HCT116 (cell line): ENCODE results near the gene DIP2C. TPM values are rescaled to one million over a fixed set of nuclear protein-coding genes. Genes with fewer than 3 reads are reported as not detected.

Experiments used
- ATAC-seq: fragments of 200-7000 bp; cut with Tn5 transposase; 2 replicates; pipeline ENCODE4 v1.9.1; 2020; ENCODE audit warnings: mild to moderate bottlenecking, moderate library complexity
- BruUV-seq: library from RNA; stranded (reverse); fragments of 400-500 nt; replicated peaks from 2 replicates; lab custom pipeline; 2021; lab: Mats Ljungman, UMichigan
- CTCF ChIA-PET: fragments of 300-600 bp; sonication (Branson Sonifier 250); formaldehyde crosslinking; loops from one replicate; lab custom pipeline; 2021; ENCODE audit warnings: antibody characterized with exemption; lab: Charles Lee
- POLR2A ChIA-PET: fragments of 300-600, 350-600 bp; sonication (Branson Sonifier 250); formaldehyde crosslinking; loops from one replicate; lab custom pipeline; 2021; ENCODE audit warnings: antibody characterized with exemption; lab: Charles Lee
- RAD21 ChIA-PET, 2 experiments: fragments of 300-600 bp; sonication (Branson Sonifier 250); formaldehyde crosslinking; loops; one replicate each; lab custom pipeline; 2023; ENCODE audit warnings: low total read pairs in 2 of 2; ENCODE audit not compliant: uncharacterized antibody in 2 of 2, unreplicated experiment in 2 of 2, low non-redundant PET in 1 of 2; lab: Charles Lee
- DNase-seq: peaks from one replicate; pipeline ENCODE4 v3.0.0-alpha.2; 2010; ENCODE audit warnings: low read depth, low spot score
- H2AFZ ChIP-seq: fragments of 200-600 bp; shearing (Covaris generic), sonication (generic); 2 replicates; pipeline ENCODE4 v1.6.1; 2017; ENCODE audit warnings: low read depth, mixed run types, mixed read lengths, antibody characterized with exemption, low read length; ENCODE audit not compliant: poor library complexity, severe bottlenecking
- H3K27ac ChIP-seq: 2 replicates; pipeline ENCODE4 v1.5.1; 2012; ENCODE audit warnings: low read depth, low read length
- H3K27me3 ChIP-seq: fragments of 200-600 bp; sonication (generic); 2 replicates; pipeline ENCODE4 v1.6.1; 2016; ENCODE audit warnings: mixed run types, low read length, mixed read lengths; ENCODE audit not compliant: insufficient read depth
- H3K36me3 ChIP-seq, 2 experiments: fragments of 200-500 bp in 1 of 2; fragments of 200-600 bp in 1 of 2; sonication (Bioruptor generic) in 1 of 2; sonication (generic) in 1 of 2; 2 replicates each; pipeline versions ENCODE4 v1.5.1 to v1.6.1; 2014 to 2016; ENCODE audit warnings: low read length in 2 of 2, inconsistent platforms in 1 of 2, mixed read lengths in 1 of 2, mixed run types in 1 of 2; ENCODE audit not compliant: insufficient read depth in 2 of 2, control insufficient read depth in 1 of 2
- H3K4me1 ChIP-seq, 2 experiments: fragments of 200-600 bp in 1 of 2; sonication (generic) in 1 of 2; 2 replicates each; pipeline versions ENCODE4 v1.5.1 to v1.6.1; 2012 to 2017; ENCODE audit warnings: low read length in 2 of 2, inconsistent platforms in 1 of 2, mild to moderate bottlenecking in 1 of 2, mixed read lengths in 1 of 2, mixed run types in 1 of 2, moderate library complexity in 1 of 2; ENCODE audit not compliant: insufficient read depth in 2 of 2, control insufficient read depth in 1 of 2
- H3K4me2 ChIP-seq: fragments of 200-600 bp; sonication (generic); 2 replicates; pipeline ENCODE4 v1.6.1; 2017; ENCODE audit warnings: mixed run types, low read length, mixed read lengths
- H3K4me3 ChIP-seq, 2 experiments: fragments of 200-600 bp in 1 of 2; sonication (generic) in 1 of 2; replicated peaks in 1 of 2; 2 replicates each; pipeline ENCODE4 v1.5.1; 2011 to 2016; ENCODE audit warnings: low read length in 2 of 2, control low read depth in 1 of 2, low read depth in 1 of 2, mild to moderate bottlenecking in 1 of 2, mixed read lengths in 1 of 2, mixed run types in 1 of 2
- H3K79me2 ChIP-seq: fragments of 200-600 bp; sonication (generic); 2 replicates; pipeline ENCODE4 v1.6.1; 2017; ENCODE audit warnings: mild to moderate bottlenecking, mixed run types, low read length, moderate library complexity, mixed read lengths; ENCODE audit not compliant: insufficient read depth
- H3K9ac ChIP-seq: fragments of 200-600 bp; sonication (generic); 2 replicates; pipeline ENCODE4 v1.6.1; 2016; ENCODE audit warnings: low read length, mixed read lengths
- H3K9me2 ChIP-seq: fragments of 200-600 bp; sonication (generic), shearing (Covaris generic); 2 replicates; pipeline ENCODE4 v1.6.1; 2017; ENCODE audit warnings: mixed run types, mild to moderate bottlenecking, moderate library complexity; ENCODE audit not compliant: insufficient read depth
- H3K9me3 ChIP-seq, 2 experiments: fragments of 200-500 bp in 1 of 2; fragments of 200-600 bp in 1 of 2; sonication (Bioruptor generic) in 1 of 2; sonication (generic) in 1 of 2; 2 replicates each; pipeline ENCODE4 v1.6.1; 2014 to 2017; ENCODE audit warnings: low read length in 2 of 2, mixed read lengths in 2 of 2, inconsistent platforms in 1 of 2, low read depth in 1 of 2, mild to moderate bottlenecking in 1 of 2, mixed run types in 1 of 2, moderate library complexity in 1 of 2; ENCODE audit not compliant: control insufficient read depth in 1 of 2, insufficient read depth in 1 of 2
- H4K20me1 ChIP-seq: fragments of 200-600 bp; sonication (generic), shearing (Covaris generic); 2 replicates; pipeline ENCODE4 v1.6.1; 2017; ENCODE audit warnings: mixed run types, mild to moderate bottlenecking, moderate library complexity; ENCODE audit not compliant: insufficient read depth
- CBX3 ChIP-seq: IDR thresholded peaks from 2 replicates; pipeline ENCODE4 v1.6.1; 2012; ENCODE audit warnings: low read depth
- CEBPB ChIP-seq: IDR thresholded peaks from 2 replicates; pipeline ENCODE4 v1.6.1; 2012; ENCODE audit warnings: low read depth
- EGR1 ChIP-seq: IDR thresholded peaks from 2 replicates; pipeline ENCODE4 v1.6.1; 2012; ENCODE audit warnings: low read depth
- ELF1 ChIP-seq: IDR thresholded peaks from 2 replicates; pipeline ENCODE4 v1.6.1; 2012; ENCODE audit warnings: low read depth, borderline replicate concordance
- EZH2 ChIP-seq: fragments of 200-600 bp; sonication (generic); IDR thresholded peaks from 2 replicates; pipeline ENCODE4 v1.6.1; 2017; ENCODE audit warnings: antibody characterized with exemption, mixed run types
- FOSL1 ChIP-seq: IDR thresholded peaks from 2 replicates; pipeline ENCODE4 v1.6.1; 2012; ENCODE audit warnings: low read depth
- SRF ChIP-seq: IDR thresholded peaks from 2 replicates; pipeline ENCODE4 v1.6.1; 2012; ENCODE audit warnings: low read depth
- TCF7L2 ChIP-seq: IDR thresholded peaks from 2 replicates; pipeline ENCODE4 v1.7.0; 2011; ENCODE audit warnings: borderline replicate concordance, inconsistent platforms; ENCODE audit not compliant: insufficient read depth, insufficient read length; ENCODE audit errors: extremely low read depth
- YY1 ChIP-seq: IDR thresholded peaks from 2 replicates; pipeline ENCODE4 v1.6.1; 2011; ENCODE audit warnings: low read length, low read depth, moderate library complexity, mild to moderate bottlenecking; ENCODE audit not compliant: insufficient replicate concordance; ENCODE audit errors: extremely low read depth
- ZFX ChIP-seq: fragments of 450-650 bp; IDR thresholded peaks from 2 replicates; pipeline ENCODE4 v1.6.1; 2017
- ZNF274 ChIP-seq: fragments of 200-500 bp; sonication (Bioruptor generic); IDR thresholded peaks from 2 replicates; pipeline ENCODE4 v1.6.1; 2014; ENCODE audit warnings: mild to moderate bottlenecking, low read depth, low read length, inconsistent platforms
- intact Hi-C: fragments of 100-400 bp; cut with micrococcal nuclease; formaldehyde crosslinking; loops from 2 replicates; pipeline ENCODE4 v1.10.0; 2022
- total RNA-seq: library from RNA; stranded (reverse); gene quantifications from one replicate; pipeline ENCODE4 v1.2.1, GENCODE V29; 2021; ENCODE audit not compliant: unreplicated experiment
- TF ChIP-seq, protein P1 (sequence below), 3 experiments: fragments of 200-600 bp in 1 of 3; sonication (generic) in 1 of 3; IDR thresholded peaks in 2 of 3; conservative IDR thresholded peaks in 1 of 3; 2 replicates each; pipeline ENCODE4 v1.5.1; 2012 to 2017; ENCODE audit warnings: low read depth in 2 of 3, low read length in 2 of 3, antibody characterized with exemption in 1 of 3, borderline replicate concordance in 1 of 3, control low read depth in 1 of 3, mild to moderate bottlenecking in 1 of 3, mixed read lengths in 1 of 3, mixed run types in 1 of 3, moderate library complexity in 1 of 3; ENCODE audit not compliant: insufficient read depth in 1 of 3
- TF ChIP-seq, protein P2 (sequence below): IDR thresholded peaks from 2 replicates; pipeline ENCODE4 v1.6.1; 2011; ENCODE audit warnings: mild to moderate bottlenecking, low read length, moderate library complexity; ENCODE audit not compliant: insufficient replicate concordance; ENCODE audit errors: extremely low read depth
- TF ChIP-seq, protein P3 (sequence below): IDR thresholded peaks from 2 replicates; pipeline ENCODE4 v1.6.1; 2012

DIP2C gene
- total RNA-seq, 1 experiment from 2014 or later, result 15.4 TPM

DNA sequence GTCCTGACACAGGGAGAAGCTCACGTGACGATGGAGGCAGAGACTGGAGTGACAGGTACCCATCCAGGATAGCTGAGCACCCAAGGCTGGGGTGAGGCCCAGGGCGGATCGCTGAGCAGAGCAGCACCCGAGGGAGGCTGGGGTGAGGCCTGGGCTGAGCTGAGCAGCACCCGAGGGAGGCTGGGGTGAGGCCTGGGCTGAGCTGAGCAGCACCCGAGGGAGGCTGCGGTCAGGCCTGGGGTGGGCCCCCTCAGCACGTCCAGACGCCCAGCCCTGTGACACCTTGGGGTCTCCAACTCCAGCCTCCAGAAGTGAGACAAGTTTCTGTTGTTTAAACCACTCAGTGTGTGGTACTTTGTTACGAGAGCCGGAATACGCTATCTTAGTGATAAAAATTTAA is 318.0 kb downstream of the DIP2C start:
- Histone ChIP-seq H3K4me1 (peaks cover 0 to 7% of the 10 kb centered on the region in 2 experiments; a peak in 1 of 4 replicates), H2AFZ (no peak overlapping the region), H3K9ac (no peak overlapping the region), H4K20me1 (no peaks in the 10 kb centered on the region), H3K79me2 (no peaks in the 10 kb centered on the region), H3K4me3 (no peak overlapping the region), H3K36me3 (peaks cover 0 to 4% of the 10 kb centered on the region in 2 experiments; a peak in 1 of 4 replicates), H3K9me3 (no peaks in the 10 kb centered on the region), H3K27me3 (no peaks in the 10 kb centered on the region), H3K9me2 (no peaks in the 10 kb centered on the region), H3K4me2 (no peak overlapping the region), H3K27ac (no peak overlapping the region)
- ChIA-PET CTCF (no interaction called here), POLR2A (no interaction called here), RAD21 (no interaction called here)
- intact Hi-C loops, result no loop called here
- TF ChIP-seq EZH2, result no peak
- no peak for TF ChIP-seq ELF1
- TF ChIP-seq ZFX, result no peak
- TF ChIP-seq CBX3, result no peak
- TF ChIP-seq TCF7L2, result no peak
- no peak for ATAC-seq
- DNase-seq, result no peak
- no TSS peak for BruUV-seq

DNA sequence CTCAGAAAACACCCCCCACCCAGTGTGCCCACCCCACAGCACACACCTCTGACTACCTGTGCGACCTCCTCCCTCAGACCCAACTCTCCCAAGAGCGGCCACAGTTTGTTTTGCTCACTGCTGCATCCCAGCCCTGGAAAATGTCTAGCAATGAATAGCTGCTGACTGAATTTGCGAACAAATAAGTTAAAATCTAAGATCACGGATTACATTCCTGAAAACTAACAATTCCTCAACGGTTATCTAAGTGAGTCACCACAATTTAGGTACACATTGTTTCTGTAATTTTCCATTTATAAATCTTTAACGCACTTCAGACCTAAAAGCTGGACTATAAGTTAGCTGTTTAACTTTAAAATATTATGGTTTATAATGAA is 319.0 kb downstream of the DIP2C start:
- intact Hi-C loops, result no loop called here
- H3K9me3 ChIP-seq, result no peaks in the 10 kb centered on the region
- ChIA-PET POLR2A (no interaction called here), CTCF (no interaction called here), RAD21 (no interaction called here)
- H3K9me2 ChIP-seq, result no peaks in the 10 kb centered on the region
- TF ChIP-seq, protein P1, sequence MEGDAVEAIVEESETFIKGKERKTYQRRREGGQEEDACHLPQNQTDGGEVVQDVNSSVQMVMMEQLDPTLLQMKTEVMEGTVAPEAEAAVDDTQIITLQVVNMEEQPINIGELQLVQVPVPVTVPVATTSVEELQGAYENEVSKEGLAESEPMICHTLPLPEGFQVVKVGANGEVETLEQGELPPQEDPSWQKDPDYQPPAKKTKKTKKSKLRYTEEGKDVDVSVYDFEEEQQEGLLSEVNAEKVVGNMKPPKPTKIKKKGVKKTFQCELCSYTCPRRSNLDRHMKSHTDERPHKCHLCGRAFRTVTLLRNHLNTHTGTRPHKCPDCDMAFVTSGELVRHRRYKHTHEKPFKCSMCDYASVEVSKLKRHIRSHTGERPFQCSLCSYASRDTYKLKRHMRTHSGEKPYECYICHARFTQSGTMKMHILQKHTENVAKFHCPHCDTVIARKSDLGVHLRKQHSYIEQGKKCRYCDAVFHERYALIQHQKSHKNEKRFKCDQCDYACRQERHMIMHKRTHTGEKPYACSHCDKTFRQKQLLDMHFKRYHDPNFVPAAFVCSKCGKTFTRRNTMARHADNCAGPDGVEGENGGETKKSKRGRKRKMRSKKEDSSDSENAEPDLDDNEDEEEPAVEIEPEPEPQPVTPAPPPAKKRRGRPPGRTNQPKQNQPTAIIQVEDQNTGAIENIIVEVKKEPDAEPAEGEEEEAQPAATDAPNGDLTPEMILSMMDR (IDR thresholded peaks at IDR 0.05 in 2 of 3, conservative IDR thresholded peaks at IDR 0.05 in 1 of 3; ENCODE audit: borderline replicate concordance in 1 of 3, insufficient read depth in 1 of 3, low read depth in 2 of 3, low read length in 2 of 3), result no peak
- TF ChIP-seq TCF7L2 (no peak), ZNF274 (no peak), SRF (no peak), CEBPB (no peak), EGR1 (no peak), ELF1 (no peak), FOSL1 (no peak), YY1 (no peak)
- TF ChIP-seq, protein P2, sequence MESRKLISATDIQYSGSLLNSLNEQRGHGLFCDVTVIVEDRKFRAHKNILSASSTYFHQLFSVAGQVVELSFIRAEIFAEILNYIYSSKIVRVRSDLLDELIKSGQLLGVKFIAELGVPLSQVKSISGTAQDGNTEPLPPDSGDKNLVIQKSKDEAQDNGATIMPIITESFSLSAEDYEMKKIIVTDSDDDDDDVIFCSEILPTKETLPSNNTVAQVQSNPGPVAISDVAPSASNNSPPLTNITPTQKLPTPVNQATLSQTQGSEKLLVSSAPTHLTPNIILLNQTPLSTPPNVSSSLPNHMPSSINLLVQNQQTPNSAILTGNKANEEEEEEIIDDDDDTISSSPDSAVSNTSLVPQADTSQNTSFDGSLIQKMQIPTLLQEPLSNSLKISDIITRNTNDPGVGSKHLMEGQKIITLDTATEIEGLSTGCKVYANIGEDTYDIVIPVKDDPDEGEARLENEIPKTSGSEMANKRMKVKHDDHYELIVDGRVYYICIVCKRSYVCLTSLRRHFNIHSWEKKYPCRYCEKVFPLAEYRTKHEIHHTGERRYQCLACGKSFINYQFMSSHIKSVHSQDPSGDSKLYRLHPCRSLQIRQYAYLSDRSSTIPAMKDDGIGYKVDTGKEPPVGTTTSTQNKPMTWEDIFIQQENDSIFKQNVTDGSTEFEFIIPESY, result no peak
- TF ChIP-seq, protein P3, sequence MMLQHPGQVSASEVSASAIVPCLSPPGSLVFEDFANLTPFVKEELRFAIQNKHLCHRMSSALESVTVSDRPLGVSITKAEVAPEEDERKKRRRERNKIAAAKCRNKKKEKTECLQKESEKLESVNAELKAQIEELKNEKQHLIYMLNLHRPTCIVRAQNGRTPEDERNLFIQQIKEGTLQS, result no peak
- no peak overlapping the region for H3K4me3 ChIP-seq
- ATAC-seq (no peak), DNase-seq (no peak)
- H3K79me2 ChIP-seq, result no peaks in the 10 kb centered on the region
- H3K27me3 ChIP-seq, result no peaks in the 10 kb centered on the region
- no peak overlapping the region for H2AFZ ChIP-seq
- no peak overlapping the region for H3K9ac ChIP-seq
- no peak overlapping the region for H3K4me2 ChIP-seq
- no peaks in the 10 kb centered on the region for H4K20me1 ChIP-seq
- peaks cover 0 to 4% of the 10 kb centered on the region in 2 experiments; a peak in 1 of 4 replicates for H3K36me3 ChIP-seq
- peaks cover 0 to 7% of the 10 kb centered on the region in 2 experiments; a peak in 1 of 4 replicates for H3K4me1 ChIP-seq
- BruUV-seq, result no TSS peak
- H3K27ac ChIP-seq, result no peak overlapping the region
